IMR-90 (cell line): ENCODE results near the gene NAA60. TPM values are rescaled to one million over a fixed set of nuclear protein-coding genes. Genes with fewer than 3 reads are reported as not detected.

ENCODE experiments used
- ATAC-seq: fragments of 200-7000 bp; cut with Tn5 transposase; 2 replicates; pipeline ENCODE4 v1.9.1; 2020; ENCODE audit warnings: low read depth, mild to moderate bottlenecking, moderate library complexity
- BruUV-seq: library from RNA; stranded (reverse); fragments of 400-500 nt; replicated peaks from 2 replicates; lab custom pipeline; 2021; lab: Mats Ljungman, UMichigan
- CTCF ChIA-PET: fragments of 300-600 bp; formaldehyde crosslinking; extraction: SDS; loops from one replicate; lab custom pipeline; 2021; ENCODE audit warnings: antibody characterized with exemption; lab: Yijun Ruan, JAX
- POLR2A ChIA-PET: fragments of 300-600 bp; sonication (Branson Sonifier 250); formaldehyde crosslinking; loops from one replicate; lab custom pipeline; 2022; ENCODE audit warnings: antibody characterized with exemption; ENCODE audit not compliant: unreplicated experiment; lab: Charles Lee
- DNase-seq: peaks from one replicate; pipeline ENCODE4 v3.0.0; 2013
- H2AFZ ChIP-seq: replicated peaks from 2 replicates; pipeline ENCODE3; 2013; ENCODE audit warnings: low read length, mild to moderate bottlenecking; ENCODE audit not compliant: poor library complexity
- H2AK5ac ChIP-seq: 2 replicates; pipeline ENCODE4 v1.6.1; 2013; ENCODE audit warnings: low read depth, low read length, inconsistent platforms
- H2AK9ac ChIP-seq: replicated peaks from 2 replicates; pipeline ENCODE3; 2013; ENCODE audit warnings: mild to moderate bottlenecking, low read depth, low read length, moderate library complexity; ENCODE audit not compliant: poor library complexity
- H2BK120ac ChIP-seq: 2 replicates; pipeline ENCODE4 v1.6.1; 2013; ENCODE audit warnings: low read depth, low read length, inconsistent platforms
- H2BK15ac ChIP-seq: 3 replicates; pipeline ENCODE4 v1.6.1; 2013; ENCODE audit warnings: low read depth, low read length, inconsistent platforms
- H2BK20ac ChIP-seq: 2 replicates; pipeline ENCODE4 v1.6.1; 2013; ENCODE audit warnings: low read depth, mild to moderate bottlenecking, inconsistent platforms, low read length, moderate library complexity
- H2BK5ac ChIP-seq: 2 replicates; pipeline ENCODE4 v1.6.1; 2013; ENCODE audit warnings: mild to moderate bottlenecking, low read depth, low read length, inconsistent platforms; ENCODE audit not compliant: poor library complexity, severe bottlenecking
- H3K14ac ChIP-seq: replicated peaks from 2 replicates; pipeline ENCODE4 v1.6.1; 2013; ENCODE audit warnings: low read depth, low read length, inconsistent platforms
- H3K18ac ChIP-seq: 2 replicates; pipeline ENCODE4 v1.6.1; 2013; ENCODE audit warnings: low read depth, low read length, control low read depth
- H3K23ac ChIP-seq: 2 replicates; pipeline ENCODE4 v1.6.1; 2013; ENCODE audit warnings: low read depth, low read length, inconsistent platforms
- H3K27ac ChIP-seq: 2 replicates; pipeline ENCODE4 v1.5.1; 2013; ENCODE audit warnings: mild to moderate bottlenecking, control low read depth, low read length; ENCODE audit not compliant: insufficient read depth
- H3K27me3 ChIP-seq: 2 replicates; pipeline ENCODE4 v1.6.1; 2013; ENCODE audit warnings: low read length; ENCODE audit not compliant: control insufficient read depth, insufficient read depth
- H3K36me3 ChIP-seq: 2 replicates; pipeline ENCODE4 v1.6.1; 2013; ENCODE audit warnings: low read length, mixed read lengths; ENCODE audit not compliant: control insufficient read depth, insufficient read depth
- H3K4ac ChIP-seq: 2 replicates; pipeline ENCODE4 v1.6.1; 2013; ENCODE audit warnings: low read depth, low read length, inconsistent platforms
- H3K4me1 ChIP-seq: 2 replicates; pipeline ENCODE4 v1.6.1; 2013; ENCODE audit warnings: low read length, mixed read lengths; ENCODE audit not compliant: control insufficient read depth, insufficient read depth
- H3K4me2 ChIP-seq: 2 replicates; pipeline ENCODE4 v1.6.1; 2013; ENCODE audit warnings: low read depth, mild to moderate bottlenecking, control low read depth, low read length, moderate library complexity
- H3K4me3 ChIP-seq: 2 replicates; pipeline ENCODE4 v1.5.1; 2013; ENCODE audit warnings: low read depth, mild to moderate bottlenecking, control low read depth, low read length, moderate library complexity; ENCODE audit not compliant: insufficient read depth
- H3K56ac ChIP-seq: 2 replicates; pipeline ENCODE4 v1.6.1; 2013; ENCODE audit warnings: low read length, inconsistent platforms; ENCODE audit not compliant: insufficient read depth; ENCODE audit errors: extremely low read depth
- H3K79me1 ChIP-seq, 2 experiments: 2 replicates each; pipeline ENCODE4 v1.6.1; 2013; ENCODE audit warnings: low read length in 2 of 2, inconsistent platforms in 1 of 2, low read depth in 1 of 2
- H3K9ac ChIP-seq: 2 replicates; pipeline ENCODE4 v1.6.1; 2013; ENCODE audit warnings: low read depth, low read length, control low read depth
- H3K9me1 ChIP-seq: 2 replicates; pipeline ENCODE4 v1.6.1; 2013; ENCODE audit warnings: low read length, inconsistent platforms; ENCODE audit not compliant: insufficient read depth
- H3K9me3 ChIP-seq: 2 replicates; pipeline ENCODE4 v1.6.1; 2013; ENCODE audit warnings: low read length; ENCODE audit not compliant: control insufficient read depth, insufficient read depth
- H4K20me1 ChIP-seq: 2 replicates; pipeline ENCODE4 v1.6.1; 2013; ENCODE audit warnings: low read length, inconsistent platforms; ENCODE audit not compliant: insufficient read depth
- H4K5ac ChIP-seq: 2 replicates; pipeline ENCODE4 v1.6.1; 2013; ENCODE audit warnings: mild to moderate bottlenecking, low read depth, low read length, control low read depth
- H4K8ac ChIP-seq, 2 experiments: 2 replicates each; pipeline ENCODE4 v1.6.1; 2013; ENCODE audit warnings: low read depth in 2 of 2, low read length in 2 of 2, control low read depth in 1 of 2, inconsistent platforms in 1 of 2
- H4K91ac ChIP-seq: 2 replicates; pipeline ENCODE4 v1.6.1; 2013; ENCODE audit warnings: low read depth, low read length, inconsistent platforms; ENCODE audit not compliant: insufficient read depth
- BHLHE40 ChIP-seq: fragments of 150-350 bp; IDR thresholded peaks from 2 replicates; pipeline ENCODE4 v1.6.1; 2016; ENCODE audit warnings: mild to moderate bottlenecking, low read depth, low read length
- CEBPB ChIP-seq: IDR thresholded peaks from 2 replicates; pipeline ENCODE4 v1.6.1; 2012; ENCODE audit warnings: low read depth, low read length, improper control_type of control experiment
- CHD1 ChIP-seq: IDR thresholded peaks from 2 replicates; pipeline ENCODE4 v1.6.1; 2012; ENCODE audit warnings: low read depth, low read length, improper control_type of control experiment
- CTCF ChIP-seq: conservative IDR thresholded peaks from 2 replicates; pipeline ENCODE4 v1.5.1; 2012; ENCODE audit warnings: mild to moderate bottlenecking, low read depth, low read length, improper control_type of control experiment
- FOS ChIP-seq: fragments of 150-350 bp; IDR thresholded peaks from 2 replicates; pipeline ENCODE4 v1.6.1; 2016; ENCODE audit warnings: low read depth, low read length
- MAFK ChIP-seq: IDR thresholded peaks from 2 replicates; pipeline ENCODE4 v1.6.1; 2012; ENCODE audit warnings: low read depth, low read length, improper control_type of control experiment
- MAZ ChIP-seq: IDR thresholded peaks from 2 replicates; pipeline ENCODE4 v1.6.1; 2012; ENCODE audit warnings: low read depth, mild to moderate bottlenecking, low read length, improper control_type of control experiment, moderate library complexity, borderline replicate concordance
- MXI1 ChIP-seq: IDR thresholded peaks from 2 replicates; pipeline ENCODE4 v1.6.1; 2012; ENCODE audit warnings: low read depth, mild to moderate bottlenecking, low read length, moderate library complexity, borderline replicate concordance
- NFE2L2 ChIP-seq: fragments of 150-350 bp; IDR thresholded peaks from 2 replicates; pipeline ENCODE4 v1.6.1; 2016; ENCODE audit warnings: low read depth, mild to moderate bottlenecking, low read length
- POLR2A ChIP-seq: IDR thresholded peaks from 2 replicates; pipeline ENCODE4 v1.6.1; 2012; ENCODE audit warnings: mild to moderate bottlenecking, low read depth, low read length
- RAD21 ChIP-seq: IDR thresholded peaks from 2 replicates; pipeline ENCODE4 v1.6.1; 2012; ENCODE audit warnings: low read length, improper control_type of control experiment
- RCOR1 ChIP-seq: IDR thresholded peaks from 2 replicates; pipeline ENCODE4 v1.6.1; 2012; ENCODE audit warnings: mild to moderate bottlenecking, low read length, improper control_type of control experiment; ENCODE audit not compliant: insufficient replicate concordance
- RFX5 ChIP-seq: IDR thresholded peaks from 2 replicates; pipeline ENCODE4 v1.8.0; 2012; ENCODE audit warnings: low read depth, mild to moderate bottlenecking, low read length, moderate library complexity
- SMC3 ChIP-seq: fragments of 150-350 bp; IDR thresholded peaks from 2 replicates; pipeline ENCODE4 v1.6.1; 2016; ENCODE audit warnings: low read depth, mild to moderate bottlenecking, antibody characterized with exemption, low read length, moderate library complexity
- WGBS, 2 experiments: methylation state at CpG; one replicate each; pipeline versions ENCODE4 v1.1.5 to v1.1.7; 2013; ENCODE audit warnings: missing lambda C conversion rate in 2 of 2; ENCODE audit not compliant: insufficient read length in 1 of 2; ENCODE audit errors: extremely low coverage in 2 of 2; 5-methylcytosine and 5-hydroxymethylcytosine counted together
- dilution Hi-C: fragments of 300-500 bp; cut with HindIII; formaldehyde crosslinking; loops from one replicate; pipeline ENCODE4 v1.14.3; 2018; ENCODE audit warnings: low sequenced_read_pairs; ENCODE audit not compliant: unreplicated experiment
- in situ Hi-C: fragments of 300-500 bp; cut with MboI; formaldehyde crosslinking; loops from 3 replicates; pipeline ENCODE4 v1.14.3; 2019; ENCODE audit warnings: low sequenced_read_pairs, inconsistent platforms, mixed read lengths
- intact Hi-C: fragments of 100-400 bp; cut with micrococcal nuclease; formaldehyde crosslinking; loops from 2 replicates; pipeline ENCODE4 v1.10.0; 2022
- polyA plus RNA-seq, 3 experiments: library from polyadenylated mRNA; depleted of rRNA; stranded (reverse); fragments of >200 nt; gene quantifications; 2 replicates each; pipeline ENCODE4 v1.2.3, GENCODE V29; 2012; ENCODE audit warnings: low replicate concordance in 1 of 3
- total RNA-seq: library from RNA; depleted of rRNA; stranded (reverse); fragments of >200 nt; gene quantifications from 2 replicates; pipeline ENCODE4 v1.2.3, GENCODE V29; 2012
- TF ChIP-seq, protein P1 (sequence below): fragments of 150-350 bp; IDR thresholded peaks from 2 replicates; pipeline ENCODE4 v1.6.1; 2017; ENCODE audit warnings: mild to moderate bottlenecking, antibody characterized with exemption, low read length, low read depth
- TF ChIP-seq, protein P2 (sequence below): fragments of 150-350 bp; IDR thresholded peaks from 2 replicates; pipeline ENCODE4 v1.6.1; 2016; ENCODE audit warnings: low read depth, mild to moderate bottlenecking, low read length, moderate library complexity, borderline replicate concordance

Gene NAA60
- total and polyA plus RNA-seq, 2 of the 4 experiments (the other 2 are of a cell fraction): 7.5 to 18.0 TPM

DNA sequence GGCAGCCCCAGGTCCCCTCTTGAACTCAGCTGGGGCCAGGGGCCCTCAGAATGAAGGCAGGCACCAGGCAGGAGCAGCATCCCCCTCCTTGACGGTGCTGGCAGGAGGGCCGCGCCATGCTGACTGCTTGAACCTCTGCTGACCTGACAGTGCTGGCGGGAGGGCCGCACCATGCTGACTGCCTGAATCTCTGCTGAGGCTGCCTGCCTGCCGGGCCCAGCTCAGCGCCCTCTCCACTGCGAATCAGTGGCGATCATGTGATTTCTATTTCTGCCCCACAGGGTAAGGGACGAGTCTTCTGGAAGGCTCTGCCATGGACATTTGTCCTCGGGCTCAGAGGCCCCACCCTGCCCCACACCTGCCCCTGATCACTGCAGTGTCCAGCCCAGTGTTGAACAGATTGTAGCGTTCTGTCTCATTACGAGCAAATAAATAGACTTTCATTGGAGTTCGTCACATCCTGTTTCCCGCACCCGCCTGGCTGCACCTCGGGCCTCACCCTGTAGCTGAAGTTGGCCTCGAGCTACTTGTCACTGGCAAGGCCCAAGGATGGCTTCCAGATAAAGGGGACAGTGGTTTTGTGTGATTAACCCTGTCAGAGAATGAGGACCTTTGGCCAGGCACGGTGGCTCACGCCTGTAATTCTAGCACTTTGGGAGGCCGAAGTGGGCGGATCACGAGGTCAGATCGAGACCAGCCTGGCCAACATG, 43.2 kb downstream of the NAA60 start:
- H3K79me1 ChIP-seq: peaks cover 3 to 25% of the 10 kb centered on the region in 2 experiments; a peak in 3 of 4 replicates
- H2AK5ac ChIP-seq: no peak overlapping the region
- ChIA-PET POLR2A (no interaction called here), CTCF (no interaction called here)
- H2BK20ac ChIP-seq: no peak overlapping the region
- TF ChIP-seq POLR2A: no peak
- TF ChIP-seq CTCF: no peak
- no peak for TF ChIP-seq MAZ
- no peak for TF ChIP-seq RAD21
- no peak for TF ChIP-seq MXI1
- TF ChIP-seq SMC3: no peak
- TF ChIP-seq RFX5: no peak
- no peak for TF ChIP-seq NFE2L2
- TF ChIP-seq RCOR1: no peak
- no peak for TF ChIP-seq CEBPB
- no peak for TF ChIP-seq MAFK
- TF ChIP-seq CHD1: no peak
- TF ChIP-seq, protein P1, sequence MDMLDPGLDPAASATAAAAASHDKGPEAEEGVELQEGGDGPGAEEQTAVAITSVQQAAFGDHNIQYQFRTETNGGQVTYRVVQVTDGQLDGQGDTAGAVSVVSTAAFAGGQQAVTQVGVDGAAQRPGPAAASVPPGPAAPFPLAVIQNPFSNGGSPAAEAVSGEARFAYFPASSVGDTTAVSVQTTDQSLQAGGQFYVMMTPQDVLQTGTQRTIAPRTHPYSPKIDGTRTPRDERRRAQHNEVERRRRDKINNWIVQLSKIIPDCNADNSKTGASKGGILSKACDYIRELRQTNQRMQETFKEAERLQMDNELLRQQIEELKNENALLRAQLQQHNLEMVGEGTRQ: no peak
- no peak for TF ChIP-seq FOS
- TF ChIP-seq BHLHE40: no peak
- TF ChIP-seq, protein P2, sequence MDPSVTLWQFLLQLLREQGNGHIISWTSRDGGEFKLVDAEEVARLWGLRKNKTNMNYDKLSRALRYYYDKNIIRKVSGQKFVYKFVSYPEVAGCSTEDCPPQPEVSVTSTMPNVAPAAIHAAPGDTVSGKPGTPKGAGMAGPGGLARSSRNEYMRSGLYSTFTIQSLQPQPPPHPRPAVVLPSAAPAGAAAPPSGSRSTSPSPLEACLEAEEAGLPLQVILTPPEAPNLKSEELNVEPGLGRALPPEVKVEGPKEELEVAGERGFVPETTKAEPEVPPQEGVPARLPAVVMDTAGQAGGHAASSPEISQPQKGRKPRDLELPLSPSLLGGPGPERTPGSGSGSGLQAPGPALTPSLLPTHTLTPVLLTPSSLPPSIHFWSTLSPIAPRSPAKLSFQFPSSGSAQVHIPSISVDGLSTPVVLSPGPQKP: no peak
- 95% methylated on average over 11 of the region's 24 CpGs; no CpG with 5 or more reads in 1 of the 2 experiments for WGBS, 2 experiments
- no peak overlapping the region for H3K14ac ChIP-seq
- intact Hi-C loops (no loop called here), in situ Hi-C loops (no loop called here), dilution Hi-C loops (no loop called here)
- no peak overlapping the region for H2AFZ ChIP-seq
- peaks cover 2% of the 10 kb centered on the region; the same call in 1 of the 2 replicates for H3K9me1 ChIP-seq
- no peak overlapping the region for H2BK5ac ChIP-seq
- H2BK15ac ChIP-seq: no peak overlapping the region
- H4K5ac ChIP-seq: no peak overlapping the region
- peaks cover 2% of the 10 kb centered on the region; the same call in 1 of the 2 replicates for H4K20me1 ChIP-seq
- no peak overlapping the region for H2AK9ac ChIP-seq
- H3K23ac ChIP-seq: no peak overlapping the region
- no peak overlapping the region for H3K27ac ChIP-seq
- no peaks in the 10 kb centered on the region for H3K9me3 ChIP-seq
- no peak overlapping the region for H4K91ac ChIP-seq
- no peak overlapping the region for H3K4me3 ChIP-seq
- no peaks in the 10 kb centered on the region for H3K27me3 ChIP-seq
- H4K8ac ChIP-seq: no peak overlapping the region
- no peak overlapping the region for H3K56ac ChIP-seq
- peaks cover 55% of the 10 kb centered on the region for H3K36me3 ChIP-seq
- H3K18ac ChIP-seq: no peak overlapping the region
- ATAC-seq (no peak), DNase-seq (no peak)
- H2BK120ac ChIP-seq: no peak overlapping the region
- no peaks in the 10 kb centered on the region for H3K4me1 ChIP-seq
- H3K4me2 ChIP-seq: no peak overlapping the region
- no peak overlapping the region for H3K4ac ChIP-seq
- no peak overlapping the region for H3K9ac ChIP-seq
- BruUV-seq: no TSS peak
